HG02798 (cell line): Measurements from ENCODE around the gene HSD17B2.
"Not testable (repeated sequence)": the region's sequence is repeated elsewhere in the genome, so short reads cannot be mapped to it uniquely, and the experiment has no call there.

Experiments
- ATAC-seq: cut with Tn5 transposase; IDR thresholded peaks from one replicate; pipeline ENCODE4 v1.9.1; 2021; ENCODE audit warnings: mild to moderate bottlenecking; ENCODE audit not compliant: unreplicated experiment, poor library complexity

The HSD17B2 gene

GRCh38 chr16:82072313-82072712 is 37.3 kb downstream of the HSD17B2 start:
- ATAC-seq = no peak

- ATAC-seq = no peak
Measured at GRCh38 chr16:82074019-82074558, 39.0 kb downstream of the HSD17B2 start.

- no peak for ATAC-seq
Measured at GRCh38 chr16:82078125-82078524, 43.1 kb downstream of the HSD17B2 start.

- ATAC-seq = no peak
Measured at GRCh38 chr16:82079892-82080291, 44.8 kb downstream of the HSD17B2 start.

- ATAC-seq = no peak
Measured at GRCh38 chr16:82081264-82081663, 46.2 kb downstream of the HSD17B2 start.

GRCh38 chr16:82082097-82082496 is 47.0 kb downstream of the HSD17B2 start:
- no peak for ATAC-seq

GRCh38 chr16:82082543-82083244 is 47.6 kb downstream of the HSD17B2 start:
- peak; percentile 76 for ATAC-seq

GRCh38 chr16:82083710-82084353 is 48.8 kb downstream of the HSD17B2 start:
- no peak for ATAC-seq

GRCh38 chr16:82085011-82085779 is 50.1 kb downstream of the HSD17B2 start:
- no peak for ATAC-seq

- no peak for ATAC-seq
Measured at GRCh38 chr16:82088483-82088882, 53.4 kb downstream of the HSD17B2 start.

- no peak for ATAC-seq
Measured at GRCh38 chr16:82091241-82091640, 56.2 kb downstream of the HSD17B2 start.

- ATAC-seq = no peak
Measured at GRCh38 chr16:82092711-82093110, 57.7 kb downstream of the HSD17B2 start.

GRCh38 chr16:82093666-82094300 is 58.7 kb downstream of the HSD17B2 start:
- ATAC-seq = no peak

- no peak for ATAC-seq
Measured at GRCh38 chr16:82094942-82095540, 60.0 kb downstream of the HSD17B2 start.

GRCh38 chr16:82096641-82097040 is 61.6 kb downstream of the HSD17B2 start:
- ATAC-seq = no peak

- no peak for ATAC-seq
Measured at GRCh38 chr16:82105107-82105506, 70.1 kb downstream of the HSD17B2 start.

GRCh38 chr16:82108100-82108499 is 73.0 kb downstream of the HSD17B2 start:
- ATAC-seq = no peak

- no peak for ATAC-seq
Measured at GRCh38 chr16:82108774-82109173, 73.7 kb downstream of the HSD17B2 start.

- not testable (repeated sequence) for ATAC-seq
Measured at GRCh38 chr16:82109266-82109665, 74.2 kb downstream of the HSD17B2 start.

GRCh38 chr16:82111944-82112343 is 76.9 kb downstream of the HSD17B2 start:
- no peak for ATAC-seq
